GM23338 (cell line): ENCODE data around the gene COG6. TPM values are rescaled to one million over a fixed set of nuclear protein-coding genes. Genes with fewer than 3 reads are reported as not detected.

Experiments used
- ATAC-seq: fragments of 200-7000 bp; cut with Tn5 transposase; 3 replicates; pipeline ENCODE4 v1.9.1; 2020
- DNase-seq: peaks from one replicate; pipeline ENCODE4 v3.0.0-alpha.2; 2015; ENCODE audit warnings: low spot score
- H2AFZ ChIP-seq: fragments of 200-600 bp; sonication (generic); 2 replicates; pipeline ENCODE4 v1.8.0; 2016; ENCODE audit warnings: antibody characterized with exemption, mild to moderate bottlenecking, moderate library complexity
- H3F3A ChIP-seq: fragments of 200-600 bp; sonication (generic); replicated peaks from 2 replicates; pipeline ENCODE4 v1.8.0; 2017; ENCODE audit warnings: antibody characterized with exemption, mixed run types, low read depth
- H3K27ac ChIP-seq: fragments of 200-600 bp; sonication (generic); 2 replicates; pipeline ENCODE4 v1.6.1; 2016; ENCODE audit warnings: low read depth
- H3K27me3 ChIP-seq: fragments of 200-600 bp; sonication (generic); 2 replicates; pipeline ENCODE4 v1.8.0; 2016; ENCODE audit warnings: mild to moderate bottlenecking, mixed run types, moderate library complexity; ENCODE audit not compliant: insufficient read depth
- H3K36me3 ChIP-seq: fragments of 200-600 bp; sonication (generic); 2 replicates; pipeline ENCODE4 v1.8.0; 2016; ENCODE audit warnings: mild to moderate bottlenecking; ENCODE audit not compliant: insufficient read depth
- H3K4me1 ChIP-seq: fragments of 200-600 bp; sonication (generic); 2 replicates; pipeline ENCODE4 v1.8.0; 2016; ENCODE audit warnings: mild to moderate bottlenecking, moderate library complexity; ENCODE audit not compliant: insufficient read depth
- H3K4me2 ChIP-seq: fragments of 200-600 bp; sonication (generic); 2 replicates; pipeline ENCODE4 v1.7.1; 2017; ENCODE audit warnings: mixed run types
- H3K4me3 ChIP-seq: fragments of 200-600 bp; sonication (generic); 2 replicates; pipeline ENCODE4 v1.6.1; 2016; ENCODE audit warnings: mixed run types
- H3K79me2 ChIP-seq: fragments of 200-600 bp; sonication (generic); replicated peaks from 2 replicates; pipeline ENCODE4 v1.8.0; 2017; ENCODE audit warnings: mild to moderate bottlenecking; ENCODE audit not compliant: insufficient read depth
- H3K9me2 ChIP-seq: fragments of 200-600 bp; sonication (generic); 2 replicates; pipeline ENCODE4 v1.8.0; 2017; ENCODE audit not compliant: insufficient read depth
- H4K20me1 ChIP-seq: fragments of 200-600 bp; sonication (generic); replicated peaks from 2 replicates; pipeline ENCODE4 v1.8.0; 2017; ENCODE audit warnings: mild to moderate bottlenecking; ENCODE audit not compliant: insufficient read depth
- H3K27ac Mint-ChIP-seq: 2 replicates; pipeline ENCODE4 v1.8.0; 2020; ENCODE audit warnings: inconsistent platforms, mild to moderate bottlenecking, moderate library complexity, mixed read lengths
- H3K27me3 Mint-ChIP-seq: 3 replicates; pipeline ENCODE4 v1.8.0; 2022; ENCODE audit warnings: low read depth, mild to moderate bottlenecking, moderate library complexity, mixed read lengths, inconsistent platforms; ENCODE audit not compliant: insufficient read depth, poor library complexity
- H3K36me3 Mint-ChIP-seq: 3 replicates; pipeline ENCODE4 v1.8.0; 2021; ENCODE audit warnings: low read depth, mild to moderate bottlenecking, inconsistent platforms, moderate library complexity, mixed read lengths
- H3K4me1 Mint-ChIP-seq: 3 replicates; pipeline ENCODE4 v1.8.0; 2020; ENCODE audit warnings: mild to moderate bottlenecking, inconsistent platforms, mixed read lengths
- H3K4me3 Mint-ChIP-seq: 3 replicates; pipeline ENCODE4 v1.8.0; 2021; ENCODE audit warnings: moderate library complexity, mild to moderate bottlenecking, inconsistent platforms, mixed read lengths
- H3K9me3 Mint-ChIP-seq: 3 replicates; pipeline ENCODE4 v1.8.0; 2020; ENCODE audit warnings: moderate library complexity, mild to moderate bottlenecking, inconsistent platforms, mixed read lengths
- CREB1 ChIP-seq: fragments of 250-450 bp; sonication (Bioruptor Pico); IDR thresholded peaks from 2 replicates; pipeline ENCODE4 v1.5.0; 2020; ENCODE audit warnings: low read depth, mild to moderate bottlenecking, moderate library complexity
- EZH2 ChIP-seq: fragments of 200-600 bp; sonication (generic); IDR thresholded peaks from one replicate; pipeline ENCODE4 v1.8.0; 2017; ENCODE audit warnings: antibody characterized with exemption, mild to moderate bottlenecking, low read depth; ENCODE audit not compliant: unreplicated experiment
- EZH2phosphoT487 ChIP-seq: fragments of 200-600 bp; sonication (generic); IDR thresholded peaks from one replicate; pipeline ENCODE4 v1.8.1; 2018; ENCODE audit warnings: antibody characterized with exemption; ENCODE audit not compliant: unreplicated experiment
- POLR2AphosphoS5 ChIP-seq: IDR thresholded peaks from 2 replicates; pipeline ENCODE4 v1.6.1; 2016; ENCODE audit warnings: antibody characterized with exemption, low read depth
- polyA plus RNA-seq: library from polyadenylated mRNA; unstranded; fragments of >200 nt; fragmentation: Nextera tagmentation; extraction: Ambion mirVana; gene quantifications from 2 replicates; pipeline ENCODE4 v1.2.1, GENCODE V29; 2016
- total RNA-seq: library from RNA; depleted of rRNA; stranded (reverse); fragments of >200 nt; shearing (Covaris generic); gene quantifications from 2 replicates; pipeline ENCODE4 v1.2.3, GENCODE V29; 2014
- TF ChIP-seq, protein P1 (sequence below): IDR thresholded peaks from one replicate; pipeline ENCODE4 v1.6.1; 2018; ENCODE audit warnings: antibody characterized with exemption; ENCODE audit not compliant: unreplicated experiment
- TF ChIP-seq, protein P2 (sequence below): fragments of 250-450 bp; sonication (Bioruptor Pico); IDR thresholded peaks from 2 replicates; pipeline ENCODE4 v1.5.0; 2020; ENCODE audit warnings: mild to moderate bottlenecking, moderate library complexity
- TF ChIP-seq, protein P3 (sequence below), 2 experiments: fragments of 200-600 bp in 1 of 2; sonication (generic) in 1 of 2; conservative IDR thresholded peaks; 2 replicates each; pipeline versions ENCODE4 v1.5.1 to v1.6.1; 2016 to 2017; ENCODE audit warnings: antibody characterized with exemption in 2 of 2, low read depth in 2 of 2, mild to moderate bottlenecking in 2 of 2, moderate library complexity in 1 of 2

The COG6 gene
- total and polyA plus RNA-seq, 2 experiments from 2014 or later: 10.0 to 23.6 TPM

DNA sequence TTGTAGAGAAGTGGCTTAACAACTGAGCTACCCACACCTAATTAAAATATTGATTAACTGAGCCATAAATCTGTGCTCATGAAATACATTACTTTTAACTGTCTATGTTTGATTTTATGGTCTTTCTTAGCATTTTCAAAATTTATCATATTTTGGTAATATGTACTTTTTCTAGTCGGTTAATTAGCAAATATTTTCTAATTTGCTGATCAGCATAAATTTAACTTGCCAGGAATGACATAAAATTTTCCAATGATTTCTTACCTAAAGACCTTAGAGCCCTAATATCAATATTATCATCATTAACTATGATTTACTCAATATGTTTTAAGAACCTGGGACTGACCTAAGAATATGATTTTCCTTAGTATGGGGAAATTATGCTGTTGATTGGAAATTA lies 19.9 kb upstream of the COG6 start (continued):
- TF ChIP-seq, protein P1, sequence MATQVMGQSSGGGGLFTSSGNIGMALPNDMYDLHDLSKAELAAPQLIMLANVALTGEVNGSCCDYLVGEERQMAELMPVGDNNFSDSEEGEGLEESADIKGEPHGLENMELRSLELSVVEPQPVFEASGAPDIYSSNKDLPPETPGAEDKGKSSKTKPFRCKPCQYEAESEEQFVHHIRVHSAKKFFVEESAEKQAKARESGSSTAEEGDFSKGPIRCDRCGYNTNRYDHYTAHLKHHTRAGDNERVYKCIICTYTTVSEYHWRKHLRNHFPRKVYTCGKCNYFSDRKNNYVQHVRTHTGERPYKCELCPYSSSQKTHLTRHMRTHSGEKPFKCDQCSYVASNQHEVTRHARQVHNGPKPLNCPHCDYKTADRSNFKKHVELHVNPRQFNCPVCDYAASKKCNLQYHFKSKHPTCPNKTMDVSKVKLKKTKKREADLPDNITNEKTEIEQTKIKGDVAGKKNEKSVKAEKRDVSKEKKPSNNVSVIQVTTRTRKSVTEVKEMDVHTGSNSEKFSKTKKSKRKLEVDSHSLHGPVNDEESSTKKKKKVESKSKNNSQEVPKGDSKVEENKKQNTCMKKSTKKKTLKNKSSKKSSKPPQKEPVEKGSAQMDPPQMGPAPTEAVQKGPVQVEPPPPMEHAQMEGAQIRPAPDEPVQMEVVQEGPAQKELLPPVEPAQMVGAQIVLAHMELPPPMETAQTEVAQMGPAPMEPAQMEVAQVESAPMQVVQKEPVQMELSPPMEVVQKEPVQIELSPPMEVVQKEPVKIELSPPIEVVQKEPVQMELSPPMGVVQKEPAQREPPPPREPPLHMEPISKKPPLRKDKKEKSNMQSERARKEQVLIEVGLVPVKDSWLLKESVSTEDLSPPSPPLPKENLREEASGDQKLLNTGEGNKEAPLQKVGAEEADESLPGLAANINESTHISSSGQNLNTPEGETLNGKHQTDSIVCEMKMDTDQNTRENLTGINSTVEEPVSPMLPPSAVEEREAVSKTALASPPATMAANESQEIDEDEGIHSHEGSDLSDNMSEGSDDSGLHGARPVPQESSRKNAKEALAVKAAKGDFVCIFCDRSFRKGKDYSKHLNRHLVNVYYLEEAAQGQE: no peak

DNA sequence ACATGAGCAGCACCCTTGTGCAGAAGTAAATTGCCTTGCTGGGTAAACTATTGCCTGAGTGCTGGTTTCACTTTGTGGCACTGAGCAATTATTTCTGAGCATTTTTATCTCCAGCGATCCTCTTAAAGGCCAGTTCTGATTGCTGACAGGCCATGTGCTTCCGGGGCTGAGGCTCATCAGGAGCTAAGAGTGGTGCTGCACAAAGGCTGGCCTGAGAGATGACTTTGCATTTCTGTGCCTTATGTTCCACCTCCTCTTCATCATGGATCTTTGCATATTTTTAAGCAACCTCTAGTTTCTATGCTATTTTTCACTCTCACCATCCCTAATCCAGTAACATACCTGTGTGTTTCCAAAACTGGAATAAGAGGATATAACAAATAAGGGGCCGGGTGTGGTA lies 17.6 kb upstream of the COG6 start:
- H3K4me1 ChIP-seq: peaks cover 5% of the 10 kb centered on the region; the same call in 1 of the 2 replicates
- peak overlapping the region; percentile 84 for H2AFZ ChIP-seq
- ATAC-seq (no peak), DNase-seq (no peak)
- H3K36me3 Mint-ChIP-seq: no peaks in the 10 kb centered on the region
- H3K9me3 Mint-ChIP-seq: peaks cover 3% of the 10 kb centered on the region; the same call in 1 of the 3 replicates
- TF ChIP-seq CREB1 (CRISPR knock-in tag): no peak
- H3K27ac Mint-ChIP-seq: no peak overlapping the region
- H3K79me2 ChIP-seq: no peaks in the 10 kb centered on the region
- H3K27me3 ChIP-seq: no peaks in the 10 kb centered on the region
- H3K4me3 ChIP-seq: no peak overlapping the region
- H4K20me1 ChIP-seq: no peaks in the 10 kb centered on the region
- no peak overlapping the region for H3K4me2 ChIP-seq
- H3K4me1 Mint-ChIP-seq: peaks cover 5% of the 10 kb centered on the region; the same call in 1 of the 3 replicates
- no peaks in the 10 kb centered on the region for H3K9me2 ChIP-seq
- no peaks in the 10 kb centered on the region for H3K36me3 ChIP-seq
- no peaks in the 10 kb centered on the region for H3K27me3 Mint-ChIP-seq
- H3K4me3 Mint-ChIP-seq: no peak overlapping the region
- H3K27ac ChIP-seq: no peak overlapping the region
- no peaks in the 10 kb centered on the region for H3F3A ChIP-seq

DNA sequence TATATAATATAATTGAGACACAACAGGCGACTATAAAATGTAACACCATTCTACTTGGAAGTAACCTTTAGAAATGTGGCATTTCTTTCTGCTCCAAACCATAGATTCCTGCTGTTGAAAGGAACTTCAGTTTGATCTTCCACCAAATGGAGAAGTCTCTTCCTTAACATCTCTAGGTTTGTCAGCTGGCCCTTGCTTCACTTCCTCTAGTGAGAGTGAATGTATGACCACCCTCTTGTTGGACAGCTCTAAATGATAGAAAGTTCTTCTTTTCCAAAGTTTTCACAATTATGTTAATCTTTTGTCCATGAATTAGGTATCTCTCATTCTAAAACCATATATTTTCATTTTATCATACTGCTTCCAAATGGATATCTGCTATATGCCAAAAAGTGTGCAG lies 13.8 kb upstream of the COG6 start:
- Histone ChIP-seq H3F3A (no peaks in the 10 kb centered on the region), H3K4me3 (no peak overlapping the region), H2AFZ (no peak overlapping the region), H3K79me2 (no peaks in the 10 kb centered on the region), H3K4me1 (no peaks in the 10 kb centered on the region), H3K27me3 (no peaks in the 10 kb centered on the region), H3K27ac (no peak overlapping the region), H3K4me2 (no peak overlapping the region), H4K20me1 (no peaks in the 10 kb centered on the region), H3K9me2 (no peaks in the 10 kb centered on the region), H3K36me3 (no peaks in the 10 kb centered on the region)
- H3K4me3 Mint-ChIP-seq: no peak overlapping the region
- no peaks in the 10 kb centered on the region for H3K4me1 Mint-ChIP-seq
- H3K9me3 Mint-ChIP-seq: peaks cover 3% of the 10 kb centered on the region; the same call in 1 of the 3 replicates
- no peaks in the 10 kb centered on the region for H3K27me3 Mint-ChIP-seq
- H3K36me3 Mint-ChIP-seq: no peaks in the 10 kb centered on the region
- DNase-seq (no peak), ATAC-seq (no peak)
- no peak overlapping the region for H3K27ac Mint-ChIP-seq
- TF ChIP-seq, protein P2, sequence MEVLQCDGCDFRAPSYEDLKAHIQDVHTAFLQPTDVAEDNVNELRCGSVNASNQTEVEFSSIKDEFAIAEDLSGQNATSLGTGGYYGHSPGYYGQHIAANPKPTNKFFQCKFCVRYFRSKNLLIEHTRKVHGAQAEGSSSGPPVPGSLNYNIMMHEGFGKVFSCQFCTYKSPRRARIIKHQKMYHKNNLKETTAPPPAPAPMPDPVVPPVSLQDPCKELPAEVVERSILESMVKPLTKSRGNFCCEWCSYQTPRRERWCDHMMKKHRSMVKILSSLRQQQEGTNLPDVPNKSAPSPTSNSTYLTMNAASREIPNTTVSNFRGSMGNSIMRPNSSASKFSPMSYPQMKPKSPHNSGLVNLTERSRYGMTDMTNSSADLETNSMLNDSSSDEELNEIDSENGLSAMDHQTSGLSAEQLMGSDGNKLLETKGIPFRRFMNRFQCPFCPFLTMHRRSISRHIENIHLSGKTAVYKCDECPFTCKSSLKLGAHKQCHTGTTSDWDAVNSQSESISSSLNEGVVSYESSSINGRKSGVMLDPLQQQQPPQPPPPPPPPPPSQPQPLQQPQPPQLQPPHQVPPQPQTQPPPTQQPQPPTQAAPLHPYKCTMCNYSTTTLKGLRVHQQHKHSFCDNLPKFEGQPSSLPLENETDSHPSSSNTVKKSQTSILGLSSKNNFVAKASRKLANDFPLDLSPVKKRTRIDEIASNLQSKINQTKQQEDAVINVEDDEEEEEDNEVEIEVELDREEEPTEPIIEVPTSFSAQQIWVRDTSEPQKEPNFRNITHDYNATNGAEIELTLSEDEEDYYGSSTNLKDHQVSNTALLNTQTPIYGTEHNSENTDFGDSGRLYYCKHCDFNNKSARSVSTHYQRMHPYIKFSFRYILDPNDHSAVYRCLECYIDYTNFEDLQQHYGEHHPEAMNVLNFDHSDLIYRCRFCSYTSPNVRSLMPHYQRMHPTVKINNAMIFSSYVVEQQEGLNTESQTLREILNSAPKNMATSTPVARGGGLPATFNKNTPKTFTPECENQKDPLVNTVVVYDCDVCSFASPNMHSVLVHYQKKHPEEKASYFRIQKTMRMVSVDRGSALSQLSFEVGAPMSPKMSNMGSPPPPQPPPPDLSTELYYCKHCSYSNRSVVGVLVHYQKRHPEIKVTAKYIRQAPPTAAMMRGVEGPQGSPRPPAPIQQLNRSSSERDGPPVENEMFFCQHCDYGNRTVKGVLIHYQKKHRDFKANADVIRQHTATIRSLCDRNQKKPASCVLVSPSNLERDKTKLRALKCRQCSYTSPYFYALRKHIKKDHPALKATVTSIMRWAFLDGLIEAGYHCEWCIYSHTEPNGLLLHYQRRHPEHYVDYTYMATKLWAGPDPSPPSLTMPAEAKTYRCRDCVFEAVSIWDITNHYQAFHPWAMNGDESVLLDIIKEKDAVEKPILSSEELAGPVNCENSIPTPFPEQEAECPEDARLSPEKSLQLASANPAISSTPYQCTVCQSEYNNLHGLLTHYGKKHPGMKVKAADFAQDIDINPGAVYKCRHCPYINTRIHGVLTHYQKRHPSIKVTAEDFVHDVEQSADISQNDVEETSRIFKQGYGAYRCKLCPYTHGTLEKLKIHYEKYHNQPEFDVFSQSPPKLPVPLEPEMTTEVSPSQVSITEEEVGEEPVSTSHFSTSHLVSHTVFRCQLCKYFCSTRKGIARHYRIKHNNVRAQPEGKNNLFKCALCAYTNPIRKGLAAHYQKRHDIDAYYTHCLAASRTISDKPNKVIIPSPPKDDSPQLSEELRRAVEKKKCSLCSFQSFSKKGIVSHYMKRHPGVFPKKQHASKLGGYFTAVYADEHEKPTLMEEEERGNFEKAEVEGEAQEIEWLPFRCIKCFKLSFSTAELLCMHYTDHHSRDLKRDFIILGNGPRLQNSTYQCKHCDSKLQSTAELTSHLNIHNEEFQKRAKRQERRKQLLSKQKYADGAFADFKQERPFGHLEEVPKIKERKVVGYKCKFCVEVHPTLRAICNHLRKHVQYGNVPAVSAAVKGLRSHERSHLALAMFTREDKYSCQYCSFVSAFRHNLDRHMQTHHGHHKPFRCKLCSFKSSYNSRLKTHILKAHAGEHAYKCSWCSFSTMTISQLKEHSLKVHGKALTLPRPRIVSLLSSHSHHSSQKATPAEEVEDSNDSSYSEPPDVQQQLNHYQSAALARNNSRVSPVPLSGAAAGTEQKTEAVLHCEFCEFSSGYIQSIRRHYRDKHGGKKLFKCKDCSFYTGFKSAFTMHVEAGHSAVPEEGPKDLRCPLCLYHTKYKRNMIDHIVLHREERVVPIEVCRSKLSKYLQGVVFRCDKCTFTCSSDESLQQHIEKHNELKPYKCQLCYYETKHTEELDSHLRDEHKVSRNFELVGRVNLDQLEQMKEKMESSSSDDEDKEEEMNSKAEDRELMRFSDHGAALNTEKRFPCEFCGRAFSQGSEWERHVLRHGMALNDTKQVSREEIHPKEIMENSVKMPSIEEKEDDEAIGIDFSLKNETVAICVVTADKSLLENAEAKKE (CRISPR knock-in tag): no peak
- TF ChIP-seq POLR2AphosphoS5 (no peak), EZH2phosphoT487 (no peak), EZH2 (no peak)
- TF ChIP-seq, protein P3, sequence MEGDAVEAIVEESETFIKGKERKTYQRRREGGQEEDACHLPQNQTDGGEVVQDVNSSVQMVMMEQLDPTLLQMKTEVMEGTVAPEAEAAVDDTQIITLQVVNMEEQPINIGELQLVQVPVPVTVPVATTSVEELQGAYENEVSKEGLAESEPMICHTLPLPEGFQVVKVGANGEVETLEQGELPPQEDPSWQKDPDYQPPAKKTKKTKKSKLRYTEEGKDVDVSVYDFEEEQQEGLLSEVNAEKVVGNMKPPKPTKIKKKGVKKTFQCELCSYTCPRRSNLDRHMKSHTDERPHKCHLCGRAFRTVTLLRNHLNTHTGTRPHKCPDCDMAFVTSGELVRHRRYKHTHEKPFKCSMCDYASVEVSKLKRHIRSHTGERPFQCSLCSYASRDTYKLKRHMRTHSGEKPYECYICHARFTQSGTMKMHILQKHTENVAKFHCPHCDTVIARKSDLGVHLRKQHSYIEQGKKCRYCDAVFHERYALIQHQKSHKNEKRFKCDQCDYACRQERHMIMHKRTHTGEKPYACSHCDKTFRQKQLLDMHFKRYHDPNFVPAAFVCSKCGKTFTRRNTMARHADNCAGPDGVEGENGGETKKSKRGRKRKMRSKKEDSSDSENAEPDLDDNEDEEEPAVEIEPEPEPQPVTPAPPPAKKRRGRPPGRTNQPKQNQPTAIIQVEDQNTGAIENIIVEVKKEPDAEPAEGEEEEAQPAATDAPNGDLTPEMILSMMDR (conservative IDR thresholded peaks at IDR 0.05; ENCODE audit: low read depth in 2 of 2): no peak
